NCI-H524 (cell line): ENCODE measurements around the gene SYT3.

ENCODE experiments used
- DNase-seq, 2 experiments: peaks; one replicate each; lab custom pipeline; 2025; lab: John Stamatoyannopoulos, UW

The SYT3 gene, protein sequence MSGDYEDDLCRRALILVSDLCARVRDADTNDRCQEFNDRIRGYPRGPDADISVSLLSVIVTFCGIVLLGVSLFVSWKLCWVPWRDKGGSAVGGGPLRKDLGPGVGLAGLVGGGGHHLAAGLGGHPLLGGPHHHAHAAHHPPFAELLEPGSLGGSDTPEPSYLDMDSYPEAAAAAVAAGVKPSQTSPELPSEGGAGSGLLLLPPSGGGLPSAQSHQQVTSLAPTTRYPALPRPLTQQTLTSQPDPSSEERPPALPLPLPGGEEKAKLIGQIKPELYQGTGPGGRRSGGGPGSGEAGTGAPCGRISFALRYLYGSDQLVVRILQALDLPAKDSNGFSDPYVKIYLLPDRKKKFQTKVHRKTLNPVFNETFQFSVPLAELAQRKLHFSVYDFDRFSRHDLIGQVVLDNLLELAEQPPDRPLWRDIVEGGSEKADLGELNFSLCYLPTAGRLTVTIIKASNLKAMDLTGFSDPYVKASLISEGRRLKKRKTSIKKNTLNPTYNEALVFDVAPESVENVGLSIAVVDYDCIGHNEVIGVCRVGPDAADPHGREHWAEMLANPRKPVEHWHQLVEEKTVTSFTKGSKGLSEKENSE

DNA sequence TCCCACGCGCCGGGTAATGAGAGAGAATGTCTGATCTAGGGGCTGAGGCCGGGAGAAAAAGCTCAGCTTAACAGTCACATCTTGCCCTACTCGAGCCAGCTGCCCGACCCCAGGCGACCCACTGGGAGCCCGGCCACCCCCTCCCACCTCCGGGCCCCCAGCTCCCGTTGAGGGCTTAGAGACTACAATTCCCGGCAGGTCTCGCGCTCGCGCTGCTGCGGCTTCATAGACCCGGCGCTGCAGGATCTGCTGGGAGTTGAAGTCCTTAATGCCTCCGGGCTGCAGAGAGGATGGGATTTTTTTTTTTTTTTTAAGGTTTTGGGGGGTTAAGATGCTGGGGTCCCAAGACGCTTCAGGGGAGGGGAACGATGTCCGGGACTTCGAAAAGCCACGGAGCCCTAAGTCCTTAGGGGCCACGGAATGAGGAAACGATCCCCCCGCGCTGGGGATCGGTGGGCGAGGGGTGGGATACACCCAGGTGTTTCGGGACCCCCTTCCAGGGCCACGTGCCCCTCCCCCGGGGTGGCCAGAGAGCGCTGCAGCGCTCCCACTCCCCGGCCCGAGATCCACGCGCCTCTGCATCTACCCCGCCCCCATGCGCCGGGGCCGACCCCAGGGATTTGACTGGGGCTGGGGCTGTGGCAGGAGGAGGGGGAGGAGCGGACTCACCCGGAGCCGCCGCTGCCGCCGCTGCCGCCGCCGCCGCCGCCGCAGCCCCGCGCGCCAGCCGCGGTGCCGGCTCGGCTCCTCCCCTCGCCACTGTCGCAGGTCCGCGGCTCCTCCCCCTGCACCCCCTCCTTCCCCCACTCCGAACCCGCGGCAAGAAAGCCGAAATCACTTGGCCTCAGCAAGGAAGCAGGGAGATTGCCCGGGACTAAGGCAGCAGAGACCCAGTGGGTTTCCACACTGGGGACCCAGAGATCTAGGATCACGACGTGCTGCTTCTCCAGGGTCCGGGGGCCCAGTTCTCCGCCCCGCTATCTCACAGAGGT, at the start of gene SYT3:
SYT3 (minus strand) TSS at position 761 of the 992 bp plus-strand sequence. CDS start 2,470 bp downstream, outside the sequence.
- peak; percentile 55 to 81 for DNase-seq

DNA sequence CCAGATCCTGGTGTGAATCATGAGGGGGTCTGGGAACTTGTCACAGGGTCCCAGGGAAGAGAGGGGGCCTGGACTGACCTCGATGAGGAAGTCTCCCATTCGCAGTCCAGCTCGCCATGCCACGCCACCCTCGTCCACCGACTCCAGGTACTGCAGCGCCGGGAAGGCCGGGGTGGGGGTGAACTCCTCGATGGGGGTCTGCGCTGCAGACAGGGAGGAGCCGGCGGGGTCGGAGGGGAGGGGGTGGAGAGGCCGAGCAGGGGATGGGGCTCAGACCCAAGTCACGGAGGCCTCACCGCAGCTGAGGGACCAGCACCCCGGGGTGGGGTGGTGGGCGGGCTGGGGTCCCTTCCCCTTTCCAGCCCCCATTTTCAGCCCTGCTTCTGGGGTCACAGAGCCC, 49.1 kb upstream of the SYT3 start:
- DNase-seq = no peak

DNA sequence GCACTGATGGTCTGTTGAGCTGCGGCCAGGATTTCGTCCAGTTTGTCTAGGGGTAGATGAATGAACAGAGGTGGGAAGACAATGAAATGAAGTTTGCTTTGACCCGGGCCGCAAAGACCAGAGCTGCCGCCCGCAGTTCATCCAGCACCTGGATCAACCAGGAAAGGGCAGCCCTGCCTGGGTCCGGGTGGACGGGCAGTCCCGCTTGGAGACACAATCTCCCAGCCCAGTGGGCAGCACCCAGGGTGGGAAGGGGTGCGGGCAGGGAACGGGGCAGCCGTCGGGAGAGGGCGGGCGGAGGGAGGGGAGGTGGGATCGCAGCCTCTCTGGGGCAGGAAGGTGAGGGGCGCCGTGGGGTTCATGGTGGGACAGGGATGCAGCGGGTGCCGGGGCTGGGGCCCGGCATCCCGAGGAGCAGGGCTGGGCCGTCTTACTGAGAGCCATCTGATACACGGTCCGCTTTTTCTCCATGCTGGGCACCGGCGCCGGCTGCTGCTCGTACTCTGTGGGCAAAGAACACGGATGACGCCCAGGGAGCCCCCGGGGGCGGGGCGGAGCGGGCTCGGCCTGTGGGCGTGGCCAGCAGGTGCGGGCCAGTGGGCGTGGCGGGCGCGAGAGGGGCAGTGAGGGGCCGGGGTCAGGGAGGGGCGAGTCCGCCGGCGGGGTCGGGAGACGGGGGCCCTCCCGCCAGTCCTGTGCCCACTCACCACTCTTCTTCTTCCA, 46.8 kb upstream of the SYT3 start:
- no peak for DNase-seq

DNA sequence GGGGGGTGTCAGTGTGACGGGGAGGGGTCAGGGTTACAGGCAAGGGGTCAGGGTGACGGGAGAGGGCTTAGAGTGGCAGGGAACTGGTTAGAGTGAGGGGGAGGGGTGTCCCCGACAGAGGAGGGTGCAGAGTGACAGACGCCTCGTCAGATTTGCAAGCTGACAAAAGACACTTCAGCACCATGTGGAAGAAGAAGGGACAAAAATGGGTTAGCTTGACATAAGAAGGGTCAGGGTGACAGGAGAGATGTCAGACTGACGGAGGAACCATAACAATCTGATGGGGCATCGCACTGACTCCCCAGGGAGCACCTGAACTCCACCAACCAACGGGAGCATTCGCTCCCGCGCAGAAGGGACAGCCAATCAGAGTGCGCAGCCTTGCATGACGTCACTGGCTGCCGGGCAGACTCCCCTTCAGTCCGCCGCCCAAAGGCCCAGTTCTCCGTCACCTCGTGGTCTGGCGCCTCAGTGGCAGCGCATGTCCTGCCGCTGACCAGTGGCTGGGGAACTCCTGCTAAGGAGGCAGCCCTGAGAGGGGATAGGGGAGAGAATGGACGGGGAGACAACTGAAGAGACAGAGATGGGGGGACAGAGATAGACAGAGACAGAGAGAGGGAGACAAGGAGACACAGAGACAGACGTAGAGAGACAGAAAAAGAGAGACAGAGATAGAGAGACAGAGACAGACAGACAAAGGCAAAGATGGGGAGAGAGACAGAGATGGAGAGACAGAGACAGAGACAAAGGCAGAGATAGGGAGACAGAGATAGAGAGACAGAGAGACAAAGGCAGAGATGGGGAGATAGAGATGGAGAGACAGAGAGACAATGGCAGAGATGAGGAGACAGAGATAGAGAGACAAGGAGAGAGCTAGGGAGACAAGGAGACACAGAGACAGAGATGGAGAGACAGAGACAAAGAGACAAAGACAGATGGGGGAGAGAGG, 39.8 kb upstream of the SYT3 start:
- peak; percentile 18 to 65 for DNase-seq

DNA sequence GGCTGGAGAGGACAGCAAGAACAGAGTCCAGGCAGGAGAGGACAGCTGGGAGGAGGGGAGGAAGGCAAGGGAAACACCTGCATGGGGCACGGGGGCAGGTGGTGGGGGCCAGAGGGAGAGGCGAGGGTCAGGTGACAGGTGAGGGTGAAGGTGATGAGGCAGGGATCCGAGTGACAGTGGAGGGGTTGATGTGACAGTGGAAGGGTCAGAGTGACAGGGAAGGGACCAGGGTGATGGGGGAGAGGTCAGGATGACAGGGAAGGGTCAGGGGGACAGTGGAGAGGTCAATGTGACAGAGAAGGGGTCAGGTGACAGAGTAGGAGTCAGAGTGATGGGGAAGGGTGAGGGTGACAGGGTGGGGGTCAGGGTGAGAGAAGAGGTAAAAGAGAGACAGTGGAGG, 38.6 kb upstream of the SYT3 start:
- no peak for DNase-seq

DNA sequence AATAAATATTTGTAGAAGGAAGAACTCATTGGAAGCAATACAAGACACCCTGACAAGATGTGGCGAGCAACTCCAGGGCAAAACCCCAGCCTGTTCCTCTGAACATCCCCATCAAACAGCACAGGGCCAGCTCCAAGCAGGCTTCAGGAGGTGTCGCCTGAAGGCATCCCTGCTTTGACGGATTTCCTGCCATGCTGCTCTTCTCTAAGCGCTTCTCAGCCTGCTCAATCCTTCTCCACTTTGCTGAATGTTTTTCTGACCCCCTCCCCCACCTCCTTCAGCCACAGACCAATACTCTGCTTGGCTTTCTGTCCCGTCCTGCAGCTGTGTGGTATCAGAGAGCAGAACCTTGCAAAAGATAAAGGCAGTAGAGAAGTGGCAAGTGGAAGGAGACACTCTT, 38.0 kb upstream of the SYT3 start:
- no peak for DNase-seq

DNA sequence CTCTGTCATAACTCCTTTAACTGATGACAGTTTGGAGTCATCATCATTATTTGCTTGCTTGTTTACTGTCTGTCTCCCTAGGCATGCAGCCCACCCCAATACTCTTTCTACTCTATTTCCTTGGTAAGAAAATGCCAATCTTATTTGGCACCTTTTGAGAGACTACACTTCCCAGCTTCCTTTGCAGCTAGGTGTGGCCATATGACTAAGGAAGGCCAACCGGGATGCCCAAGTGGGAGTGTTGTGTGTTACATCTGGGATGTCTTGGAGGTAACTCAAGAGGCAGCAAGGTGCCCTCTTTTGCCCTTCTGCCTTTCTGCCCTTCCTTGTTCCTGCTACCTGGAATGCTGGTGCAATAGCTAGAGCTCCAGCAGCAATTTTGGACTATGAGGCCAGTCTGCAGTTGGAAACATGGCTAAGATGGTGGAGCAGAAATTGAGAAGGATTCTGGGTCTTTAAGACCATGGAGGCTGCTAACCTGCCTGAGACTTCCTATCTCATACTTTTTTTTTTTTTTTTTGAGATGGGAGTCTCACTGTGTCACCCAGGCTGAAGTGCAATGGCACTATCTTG, 37.0 kb upstream of the SYT3 start:
- DNase-seq = no peak

DNA sequence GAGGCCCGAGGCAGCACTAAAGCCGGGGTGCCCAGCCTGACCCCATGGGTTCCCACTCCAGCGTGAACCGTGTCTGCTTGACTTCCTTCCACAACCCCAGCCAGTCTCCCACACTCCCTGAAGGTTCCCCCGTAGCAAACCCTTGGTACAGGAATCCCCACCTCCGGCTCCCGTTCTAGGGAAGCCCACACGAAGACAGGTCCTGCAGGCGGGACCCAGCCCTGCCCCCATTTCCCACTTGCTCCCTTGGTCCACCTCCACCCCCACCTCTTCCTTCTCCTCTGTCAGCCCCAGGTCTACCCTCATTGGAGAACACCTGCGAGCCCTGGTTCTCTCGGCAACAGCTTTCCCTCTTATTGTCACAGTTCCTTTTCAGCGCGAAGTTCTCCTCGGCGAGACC, 33.4 kb upstream of the SYT3 start:
- no peak for DNase-seq

DNA sequence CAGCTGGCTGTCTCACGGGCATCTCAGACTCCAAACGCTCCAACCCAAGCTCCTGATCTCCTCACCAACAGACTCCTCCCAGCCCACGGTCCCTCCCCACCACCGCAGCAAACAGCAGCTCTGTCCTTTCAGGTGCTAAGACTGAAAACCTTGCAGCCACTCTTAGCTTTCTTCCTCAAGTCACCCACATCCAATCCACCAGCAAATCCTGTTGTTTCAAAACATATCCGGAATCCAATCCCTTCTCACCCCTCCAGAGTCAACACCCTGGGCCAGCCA, 30.4 kb upstream of the SYT3 start:
- DNase-seq = no peak

DNA sequence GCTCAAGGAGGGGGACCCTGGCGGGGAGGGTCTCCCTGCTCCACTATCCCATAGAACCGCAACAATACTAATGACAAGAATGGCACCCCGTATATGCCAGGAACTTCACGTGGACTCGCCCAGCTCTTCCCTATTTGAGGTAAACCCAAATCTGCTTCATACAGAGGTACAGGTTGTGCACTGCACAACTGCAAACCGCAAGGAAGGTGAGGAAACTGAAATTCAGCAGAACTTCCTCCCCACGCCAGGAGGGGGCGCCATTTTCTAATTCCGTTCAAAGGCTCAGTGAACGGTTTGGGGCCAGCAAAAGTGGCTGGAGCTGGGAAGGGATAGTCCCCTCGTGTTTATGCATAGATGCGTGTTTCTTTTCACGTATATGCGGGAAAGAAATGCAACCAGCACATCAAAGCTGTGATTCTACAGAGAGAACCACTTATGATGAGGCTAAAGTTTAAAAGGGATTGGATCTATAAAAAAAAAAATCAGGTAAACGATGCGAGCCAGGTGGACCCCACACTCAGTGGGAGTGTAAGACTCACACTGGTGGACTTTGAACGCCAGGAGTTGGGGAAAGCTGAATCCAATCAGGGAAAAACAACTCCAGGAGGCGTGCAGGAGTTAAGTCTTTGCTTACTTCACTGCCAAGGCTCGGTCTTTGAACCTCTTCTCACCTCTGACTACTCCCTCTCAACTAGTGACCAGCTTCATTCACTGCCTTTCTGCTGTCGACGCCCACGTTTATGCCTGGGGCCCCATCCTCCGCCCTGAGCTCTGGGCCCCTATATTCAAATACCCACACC, 29.8 kb upstream of the SYT3 start:
- DNase-seq = peak in 1 of 2 experiments; percentile 43

DNA sequence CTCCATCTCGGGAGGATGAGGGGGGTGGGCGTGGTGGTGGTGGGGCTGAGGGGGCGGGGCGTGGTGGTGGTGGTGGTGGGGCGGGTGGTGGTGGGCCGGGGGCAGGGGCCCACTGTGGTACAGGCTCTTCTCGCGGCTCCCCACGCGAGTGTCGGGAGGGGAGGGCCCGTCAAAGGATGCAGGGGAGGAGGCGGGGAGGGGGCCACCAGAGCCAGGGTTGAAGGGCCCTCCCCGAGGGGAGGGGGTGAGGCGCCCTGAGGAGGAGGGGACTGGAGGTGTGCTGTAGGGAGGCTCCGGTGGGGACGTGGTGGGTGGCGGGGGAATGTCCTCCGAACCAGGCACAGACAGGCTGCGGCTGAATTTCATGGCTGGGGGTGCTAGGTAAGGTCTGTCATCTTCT, 29.2 kb upstream of the SYT3 start:
- no peak for DNase-seq

DNA sequence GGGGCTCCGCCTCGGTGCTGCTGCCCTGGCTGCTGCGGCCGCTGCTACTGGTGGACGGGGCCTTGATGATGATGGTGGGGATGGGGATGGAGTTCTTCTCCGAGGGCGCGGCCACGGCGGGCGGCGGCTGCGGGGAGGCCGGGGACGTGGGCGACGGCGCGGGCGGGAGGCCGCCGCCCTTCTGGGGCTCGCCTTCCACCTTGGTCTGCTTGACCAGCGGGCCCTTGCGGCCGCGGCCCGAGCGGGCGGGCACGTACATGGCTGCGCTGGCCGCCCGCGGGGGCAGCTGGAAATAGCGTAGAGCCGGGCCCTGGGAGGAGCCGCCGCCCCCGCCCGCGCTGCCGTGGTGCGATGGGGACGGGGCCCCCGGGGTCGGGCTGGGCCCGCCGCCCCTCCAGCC, 28.7 kb upstream of the SYT3 start:
- DNase-seq = no peak

DNA sequence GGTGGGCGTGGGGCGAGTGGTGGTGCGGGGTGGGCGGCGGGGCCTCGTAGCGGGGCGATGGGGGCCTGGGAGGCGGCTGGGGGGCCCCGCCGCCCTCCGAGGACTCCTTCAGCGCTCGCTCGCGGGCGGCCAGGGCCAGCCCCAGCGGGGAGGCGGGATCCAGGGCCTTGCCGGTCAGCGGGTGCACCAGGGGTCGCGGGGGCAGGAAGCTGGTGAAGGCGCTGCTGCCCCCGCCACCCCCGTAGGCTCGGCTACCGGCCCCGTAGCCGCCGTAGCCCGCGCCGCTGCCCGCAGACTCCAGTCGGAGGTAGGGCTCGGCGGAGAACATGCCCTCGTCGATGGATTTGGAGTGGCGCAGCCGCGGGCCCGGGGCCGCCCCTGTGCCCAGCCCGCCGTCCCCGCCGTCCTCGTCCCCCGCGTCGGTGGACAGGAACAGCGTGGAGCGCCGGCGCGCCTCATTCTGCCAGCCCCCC, 28.1 kb upstream of the SYT3 start:
- DNase-seq = no peak

DNA sequence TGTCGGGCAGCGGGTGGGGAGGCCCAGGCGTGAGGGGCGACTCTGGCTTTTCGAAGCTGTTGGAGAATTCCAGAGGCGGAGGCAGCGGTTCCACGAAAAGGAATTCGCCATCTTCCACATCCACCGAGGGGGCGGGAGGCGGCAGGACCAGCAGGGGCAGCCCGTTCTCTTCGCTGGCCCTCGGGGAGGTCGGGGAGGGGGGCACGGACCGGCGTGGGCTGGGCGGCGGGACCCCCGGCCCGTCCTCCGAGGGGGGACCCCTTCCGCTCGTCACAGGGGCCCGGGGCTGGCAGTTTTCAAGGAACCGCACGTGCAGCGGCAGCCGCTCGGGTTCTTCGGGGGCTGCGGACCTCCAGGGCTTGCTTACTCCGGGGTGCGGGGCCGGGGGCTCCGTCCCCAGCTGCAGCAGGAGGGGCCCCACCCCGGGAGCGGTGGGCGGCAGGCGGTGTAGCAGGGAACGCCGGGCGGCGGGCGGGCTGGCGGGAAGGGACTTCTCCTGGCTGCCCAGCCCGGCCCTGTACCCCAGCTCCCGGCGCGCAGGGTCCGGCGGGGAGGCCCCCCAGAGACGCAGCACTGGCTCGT, 27.6 kb upstream of the SYT3 start:
- no peak for DNase-seq

DNA sequence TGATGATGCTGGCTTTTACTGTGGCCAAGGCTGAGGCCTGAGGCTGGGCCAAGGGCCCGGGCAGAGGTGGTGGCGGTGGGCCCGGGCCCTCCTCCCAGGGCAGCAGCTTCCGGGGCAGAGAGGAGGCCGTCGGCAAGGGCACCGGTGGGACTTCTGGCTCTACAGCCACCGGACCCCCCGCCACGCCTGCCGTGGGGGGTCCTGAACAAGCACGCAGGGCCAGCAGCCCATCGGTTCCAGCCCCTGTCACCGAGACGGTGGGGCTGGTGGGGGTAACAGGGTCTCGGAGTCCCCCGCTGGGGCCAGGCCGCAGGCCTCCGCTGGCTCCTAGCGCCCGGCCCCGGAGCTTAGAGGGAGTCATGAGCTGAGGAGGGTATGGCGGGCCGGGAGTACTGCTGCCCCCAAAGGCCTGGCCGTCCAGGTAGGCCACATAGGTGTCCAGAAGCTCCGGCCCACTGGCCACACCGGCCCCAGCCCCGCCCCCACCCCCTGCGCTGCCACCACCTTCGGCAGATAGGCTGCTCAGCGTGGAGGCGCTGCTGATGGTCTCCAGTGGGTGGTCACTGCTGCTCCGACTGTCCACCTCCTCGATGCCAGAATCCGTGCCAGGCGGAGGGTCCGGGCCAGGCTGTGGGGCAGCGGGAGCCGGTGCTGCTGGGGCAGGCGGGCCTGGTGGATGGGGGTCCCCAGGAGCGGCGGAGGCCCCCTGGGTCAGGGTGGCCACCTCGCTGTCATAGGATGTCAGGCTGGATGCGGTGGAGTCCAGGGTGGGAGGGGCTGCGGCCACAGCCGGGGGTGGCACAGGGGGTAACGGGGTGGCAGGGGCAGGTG, 26.9 kb upstream of the SYT3 start:
- DNase-seq = no peak

DNA sequence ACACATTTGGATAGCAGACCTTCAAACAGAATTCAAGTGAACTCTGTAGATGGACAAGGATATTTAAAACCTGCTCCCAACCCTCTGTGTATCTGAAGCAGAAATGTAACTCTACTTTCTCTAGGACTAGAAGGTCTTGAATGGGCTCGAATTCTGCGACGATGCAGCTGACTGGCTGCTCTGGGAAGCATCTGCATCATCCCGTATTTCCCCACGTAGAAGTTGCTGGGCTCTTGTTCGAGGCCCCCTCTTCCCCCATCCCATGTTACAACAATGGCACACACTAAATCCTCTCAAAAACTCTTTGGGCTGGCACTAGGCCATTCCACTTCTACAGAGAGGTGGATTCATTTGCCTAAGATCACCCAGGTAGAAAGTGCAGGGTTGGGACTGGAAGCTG, 24.5 kb upstream of the SYT3 start:
- no peak for DNase-seq

DNA sequence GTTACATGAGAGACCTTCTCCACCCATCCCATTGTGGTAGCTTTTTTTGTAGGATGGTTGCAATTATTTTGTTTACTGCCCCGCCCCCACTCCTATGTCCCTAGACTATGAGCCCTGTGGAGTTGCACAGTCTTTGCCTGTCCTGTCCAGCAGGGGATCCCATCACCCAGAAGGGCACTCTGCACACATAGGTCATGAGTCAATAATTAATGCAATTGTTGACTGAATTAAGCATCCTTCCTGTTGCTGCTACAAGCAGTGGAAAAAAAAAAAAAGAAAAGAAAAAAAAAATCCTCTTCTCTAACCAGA, 23.8 kb upstream of the SYT3 start:
- DNase-seq = peak in 1 of 2 experiments; percentile 29

DNA sequence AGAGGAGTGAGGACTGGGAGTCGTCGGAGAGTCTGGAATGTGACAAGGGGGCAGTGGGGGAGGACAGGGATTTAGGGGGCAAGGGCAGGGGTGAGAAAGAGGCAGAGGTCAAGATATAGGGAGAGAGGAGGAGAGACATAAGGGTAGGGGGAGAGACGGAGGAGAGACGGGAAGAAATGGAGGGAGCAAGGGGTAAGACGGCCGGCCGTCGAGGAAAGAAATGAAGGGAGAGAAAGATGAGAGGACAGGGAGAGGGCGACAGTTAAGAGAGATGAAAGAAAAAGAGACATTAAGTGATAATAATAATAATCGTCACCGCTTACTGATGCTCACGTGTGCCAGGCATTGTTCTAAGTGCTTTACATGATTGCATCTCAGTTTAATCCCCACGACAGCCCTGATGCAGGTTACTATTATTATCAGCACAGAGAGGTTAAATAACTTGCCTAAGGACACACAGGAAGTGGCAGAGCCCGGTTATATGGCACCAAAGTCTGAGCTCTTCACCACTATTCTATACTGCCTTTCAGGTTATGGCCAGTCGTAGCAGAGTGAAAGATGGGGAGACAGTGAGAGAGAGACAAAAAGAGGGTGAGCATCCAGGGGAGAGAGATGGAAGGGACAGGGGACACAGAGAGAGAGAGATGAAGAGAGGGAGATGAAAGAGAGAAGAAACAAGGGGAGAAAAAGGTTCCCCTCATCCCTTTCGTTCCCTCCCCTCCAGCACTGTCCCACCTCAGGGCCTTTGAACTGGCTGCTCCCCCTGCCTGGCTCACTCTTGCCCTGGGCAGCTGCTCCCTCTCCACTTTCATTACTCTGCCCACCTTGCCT, 23.2 kb upstream of the SYT3 start:
- DNase-seq = no peak
